Measurements from ENCODE around the gene OR2AG2.
A peak's percentile ranks its signal among the peaks of the same experiment; 100 is the strongest.

The OR2AG2 gene

DNA sequence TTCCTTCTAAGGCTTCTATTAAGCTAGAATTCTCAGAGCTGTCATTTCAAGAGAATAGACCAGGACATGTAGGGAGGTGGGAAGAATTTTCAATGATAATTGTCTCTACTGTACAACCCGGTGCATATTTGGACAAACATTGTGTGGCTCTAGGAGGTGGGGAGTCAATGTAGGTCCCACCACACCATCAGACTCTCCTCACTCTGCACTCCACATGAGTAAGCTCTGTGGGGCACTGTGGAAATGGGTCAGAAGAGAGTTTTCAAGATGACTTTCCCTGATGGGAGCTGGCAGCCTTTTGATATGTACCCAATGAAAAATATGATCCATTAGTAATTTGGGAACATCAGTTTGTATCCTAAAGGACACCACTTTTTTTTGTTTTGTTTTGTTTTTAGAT is 33.2 kb downstream of the OR2AG2 start:
- no peak for DNase-seq

DNA sequence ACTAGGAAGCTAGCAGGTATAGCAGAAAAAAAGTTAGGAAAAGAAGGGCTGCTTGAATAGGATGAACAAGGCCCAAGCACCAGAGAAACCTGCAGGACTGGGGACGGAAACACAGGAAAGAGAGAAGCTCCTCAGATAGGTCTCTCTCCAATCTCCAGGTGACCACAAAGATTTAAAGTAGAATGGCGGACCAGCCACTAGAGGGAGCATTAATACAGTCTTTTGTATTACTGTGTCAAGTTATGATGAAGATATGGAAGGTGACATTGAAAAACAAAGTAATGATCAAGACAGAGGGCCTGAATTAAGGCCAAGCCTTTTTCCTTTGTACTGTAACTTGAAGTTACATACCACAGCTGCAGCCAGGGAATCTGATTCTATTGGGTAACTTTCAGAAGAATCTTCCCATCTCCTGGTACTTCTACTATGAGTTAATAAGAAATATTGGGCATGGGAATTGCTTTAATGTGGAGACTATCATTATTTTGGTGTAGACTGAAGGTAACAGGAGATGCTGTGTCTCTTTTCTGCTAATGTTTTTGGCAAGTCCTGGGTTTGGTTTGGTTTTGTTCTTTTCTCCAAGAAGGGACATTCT is 33.8 kb downstream of the OR2AG2 start:
- peak; percentile 84 for DNase-seq

DNA sequence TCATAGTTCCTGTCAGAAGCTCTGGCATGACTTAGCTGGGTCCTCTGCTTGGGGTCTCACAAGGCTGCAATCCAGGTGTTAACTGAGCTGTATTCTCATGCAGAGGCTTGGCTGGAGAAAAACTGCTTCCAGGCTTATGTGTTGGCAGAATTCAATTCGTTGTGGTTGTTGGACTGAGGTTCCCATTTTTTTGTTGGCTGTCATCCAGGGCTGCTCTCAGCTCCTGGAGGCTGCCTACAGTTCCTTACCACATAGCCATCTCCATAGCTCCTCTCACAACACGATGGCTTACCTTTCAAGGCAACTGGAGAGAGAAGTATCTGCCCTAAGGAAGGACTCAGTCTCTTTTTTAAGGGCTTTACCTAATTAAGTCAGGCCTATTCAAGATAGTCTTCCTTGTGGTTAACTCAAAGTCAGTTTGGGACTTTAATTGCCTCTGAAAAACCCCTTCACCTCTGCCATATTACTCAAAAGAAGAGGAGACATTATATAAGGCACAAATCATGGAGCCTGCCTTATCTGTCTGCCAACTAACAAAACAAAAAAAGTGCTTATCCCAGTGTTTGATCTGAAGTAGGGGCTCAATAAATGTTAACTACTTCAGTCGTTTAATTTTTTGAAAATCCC is 35.2 kb downstream of the OR2AG2 start:
- DNase-seq = no peak

DNA sequence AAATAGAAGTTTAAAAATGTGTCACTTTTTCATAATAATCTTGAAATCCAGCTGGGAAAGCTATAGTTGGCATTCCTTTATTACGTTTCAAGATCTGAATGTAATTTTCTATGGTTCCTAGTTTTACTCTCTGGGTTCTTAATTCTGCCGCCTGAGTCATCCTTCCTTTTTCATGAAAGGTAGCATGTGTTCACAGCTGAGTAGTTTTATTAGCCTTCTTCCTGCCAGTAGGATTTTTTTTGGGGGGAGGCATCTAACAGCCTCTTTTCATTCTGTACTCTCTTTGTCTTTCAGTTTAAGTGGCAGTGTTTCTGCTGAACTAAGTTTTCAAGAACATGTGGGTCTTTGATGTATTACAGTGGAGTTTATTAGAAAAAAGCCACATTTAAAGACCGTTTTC is 36.5 kb downstream of the OR2AG2 start:
- peak; percentile 63 for DNase-seq

- DNase-seq = no peak
Observed at GRCh38 chr11:6734616-6735015, 37.2 kb downstream of the OR2AG2 start.

DNA sequence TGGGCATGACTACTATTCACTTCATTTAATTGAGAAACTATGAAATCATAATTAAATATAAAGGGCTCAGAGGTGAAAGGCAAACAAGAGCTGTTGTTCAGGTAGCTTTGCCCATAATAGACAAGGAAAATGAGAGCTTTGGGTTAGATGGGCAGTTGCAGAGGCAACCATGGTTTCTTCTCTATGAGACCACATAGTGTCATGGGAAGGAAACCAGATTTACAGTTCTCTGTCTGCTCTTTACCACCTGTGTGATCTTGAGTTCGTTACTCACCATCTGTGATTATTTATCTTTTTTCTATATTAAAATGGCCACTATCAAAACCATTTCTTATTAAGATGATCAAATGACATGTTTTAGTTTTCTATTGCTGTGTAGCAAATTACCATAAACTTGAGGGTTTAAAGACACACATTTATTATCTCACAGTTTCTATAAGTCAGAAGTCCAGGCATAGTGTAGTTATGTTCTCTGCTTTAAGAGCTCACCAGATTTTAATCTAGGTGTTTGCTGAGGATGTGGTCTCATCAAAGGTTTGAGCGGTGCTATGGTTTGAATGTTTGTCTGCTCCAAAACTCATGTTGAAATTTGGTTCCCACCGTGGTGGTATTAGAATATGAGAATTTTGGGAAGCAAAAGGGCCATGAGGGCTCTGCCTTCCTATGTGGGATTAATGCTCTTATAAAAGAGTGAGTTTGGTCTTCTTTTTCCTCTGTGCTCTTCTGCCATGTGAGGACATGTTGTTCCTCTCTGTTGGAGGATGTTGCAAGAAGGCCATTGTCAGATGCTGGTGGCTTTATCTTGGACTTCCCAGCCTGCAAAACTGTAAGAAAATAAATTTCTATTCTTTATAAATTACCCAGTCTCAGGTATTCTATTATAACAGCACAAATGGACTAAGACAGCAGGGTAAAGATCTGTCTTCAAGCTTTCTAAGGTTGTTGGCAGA is 38.2 kb downstream of the OR2AG2 start:
- DNase-seq = peak; percentile 49

DNA sequence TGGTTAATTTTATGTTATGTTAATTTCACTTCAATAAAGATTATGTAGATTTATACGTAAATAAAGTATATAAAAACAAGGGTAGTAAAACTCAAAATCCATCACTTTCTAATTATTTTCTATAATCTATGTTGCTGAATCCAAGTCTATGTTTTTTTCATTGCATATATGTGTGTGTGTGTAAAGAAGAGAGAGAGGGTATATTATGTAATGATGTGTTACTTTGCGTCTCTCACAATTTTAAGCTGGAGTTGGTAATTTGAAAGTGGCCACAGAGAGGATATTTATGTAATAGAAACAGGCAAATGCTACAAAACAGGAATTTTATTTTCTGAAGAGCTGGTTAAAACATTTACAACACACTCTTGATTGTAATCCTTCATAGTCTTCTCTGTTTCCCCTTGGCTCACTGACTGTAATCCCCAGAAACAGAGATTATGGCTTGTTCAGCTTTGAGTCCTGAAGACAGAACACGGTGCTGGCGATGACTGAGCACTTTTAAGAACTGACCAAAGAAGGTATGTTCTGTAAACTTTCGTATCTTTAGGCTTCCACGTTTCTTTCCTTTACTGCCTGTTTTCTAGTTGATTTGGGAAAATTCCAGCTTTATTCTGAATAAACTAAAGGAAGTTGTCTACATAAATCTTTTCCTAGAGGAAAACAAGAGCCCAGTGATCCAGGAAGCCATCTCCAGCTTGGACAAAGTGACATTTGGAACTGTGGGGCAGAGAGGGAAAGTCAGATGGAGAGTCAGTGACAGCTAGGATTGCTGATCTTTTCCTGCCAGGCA is 43.6 kb downstream of the OR2AG2 start:
- DNase-seq = no peak

DNA sequence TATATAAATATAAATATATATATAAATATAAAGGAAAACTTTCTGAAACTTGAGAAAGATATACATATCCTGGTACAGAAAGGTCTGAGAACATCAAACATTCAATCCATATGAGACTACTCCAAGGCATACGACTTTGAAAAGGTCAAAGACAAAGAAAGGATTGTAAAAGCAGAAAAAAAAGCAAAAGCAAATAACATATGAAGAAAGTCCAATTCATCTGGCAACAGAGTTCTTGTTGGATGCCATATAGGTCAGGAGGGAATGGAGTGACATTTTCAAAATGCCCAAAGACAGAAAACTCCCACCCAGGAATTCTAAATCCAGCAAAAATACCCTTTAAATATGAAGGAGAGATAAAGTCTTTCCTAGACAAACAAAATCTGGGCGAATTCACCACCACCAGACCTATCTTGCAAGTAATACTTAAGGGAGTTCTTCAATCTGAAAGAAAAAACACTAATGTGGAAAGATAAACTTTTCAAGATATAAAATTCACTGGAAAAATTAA is 46.3 kb downstream of the OR2AG2 start:
- DNase-seq = no peak

GRCh38 chr11:6724013-6724412 is 47.8 kb downstream of the OR2AG2 start:
- DNase-seq = no peak

DNA sequence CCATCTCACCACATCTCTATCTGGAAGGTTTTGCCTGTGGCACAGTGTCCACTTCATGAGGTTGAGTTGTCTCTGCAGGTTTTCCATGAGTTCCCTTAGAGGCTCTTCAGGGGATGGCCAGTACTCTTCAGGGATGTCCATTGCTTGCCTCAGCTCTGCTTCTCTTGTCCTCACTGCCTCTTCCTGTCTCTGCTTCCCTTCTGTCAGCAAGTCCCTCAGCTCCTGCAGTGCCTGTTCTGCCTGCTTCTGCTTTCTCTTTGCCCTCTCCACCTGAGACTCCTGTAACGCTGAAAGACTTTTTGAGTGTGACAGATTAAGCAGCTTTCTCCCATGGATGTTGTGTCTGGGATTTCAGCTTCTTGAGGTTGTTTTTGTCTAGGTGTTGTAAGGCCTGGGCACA is 50.4 kb downstream of the OR2AG2 start:
- no peak for DNase-seq

- DNase-seq = no peak
Observed at GRCh38 chr11:6719576-6719975, 52.2 kb downstream of the OR2AG2 start.

DNA sequence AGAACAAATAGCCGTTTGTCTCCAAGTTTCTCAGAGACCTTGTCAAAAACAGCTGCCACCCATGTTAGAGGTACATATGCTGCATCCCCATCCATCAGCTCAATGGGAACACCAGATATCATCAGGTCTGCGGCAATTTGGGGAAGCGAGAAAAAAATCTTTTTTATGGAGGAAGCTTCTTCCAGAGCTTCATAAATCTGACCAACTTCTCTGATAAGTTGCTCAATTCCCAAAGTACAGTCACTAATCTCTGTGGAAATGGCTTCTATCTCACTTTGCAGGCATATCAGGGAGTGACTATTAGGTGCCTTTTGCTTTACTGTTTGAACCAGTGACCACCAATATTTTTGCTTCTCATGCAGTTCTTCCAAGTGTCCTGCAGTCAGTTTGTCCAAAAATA is 54.4 kb downstream of the OR2AG2 start:
- DNase-seq = no peak

Data from CD4-positive, alpha-beta T cell treated with Interleukin-4 for 4 hours (primary cell).